Esophagus (tissue), 2 donors: ENCODE results near the gene RPLP2. TPM values are rescaled to one million over a fixed set of nuclear protein-coding genes. Genes with fewer than 3 reads are reported as not detected.

ENCODE experiments used
- H3K27ac ChIP-seq, 2 donors: one replicate each; pipeline ENCODE4 v1.5.1; 2013; ENCODE audit warnings: low read depth in 2 of 2, mild to moderate bottlenecking in 2 of 2, inconsistent platforms in 1 of 2, low read length in 1 of 2, moderate library complexity in 1 of 2
- H3K27me3 ChIP-seq, 2 donors: one replicate each; pipeline ENCODE4 v1.6.1; 2013; ENCODE audit warnings: low read length in 2 of 2, control low read depth in 1 of 2, mild to moderate bottlenecking in 1 of 2; ENCODE audit not compliant: insufficient read depth in 2 of 2, control insufficient read depth in 1 of 2
- H3K36me3 ChIP-seq, 2 donors: one replicate each; pipeline ENCODE4 v1.6.1; 2013; ENCODE audit warnings: low read length in 1 of 2; ENCODE audit not compliant: control insufficient read depth in 2 of 2, insufficient read depth in 2 of 2
- H3K4me1 ChIP-seq, 2 donors: one replicate each; pipeline ENCODE4 v1.6.1; 2013; ENCODE audit warnings: low read length in 1 of 2; ENCODE audit not compliant: control insufficient read depth in 2 of 2, insufficient read depth in 2 of 2
- H3K4me3 ChIP-seq, 2 donors: one replicate each; pipeline ENCODE4 v1.5.1; 2013; ENCODE audit warnings: low read length in 2 of 2, mild to moderate bottlenecking in 2 of 2, low read depth in 1 of 2, moderate library complexity in 1 of 2
- H3K9me3 ChIP-seq, 2 donors: one replicate each; pipeline ENCODE4 v1.6.1; 2013; ENCODE audit warnings: mild to moderate bottlenecking in 2 of 2, low read depth in 1 of 2, low read length in 1 of 2, moderate library complexity in 1 of 2; ENCODE audit not compliant: control insufficient read depth in 2 of 2, insufficient read depth in 1 of 2
- WGBS, 2 donors: extraction: QIAGEN DNeasy Blood & Tissue Kit; methylation state at CpG; one replicate each; pipeline ENCODE4 v1.1.7; 2013; 5-methylcytosine and 5-hydroxymethylcytosine counted together
- polyA plus RNA-seq, 2 donors: library from polyadenylated mRNA; stranded (reverse); fragments of 200-250 nt; gene quantifications; one replicate each; pipeline ENCODE4 v1.2.3, GENCODE V29; 2013
- donor health status: healthy with polysubstance abuse.
- donor health status: Bipolar disorder and iron deficiency.

The RPLP2 gene
- polyA plus RNA-seq, 2 donors, result 1,061 to 1,474 TPM

GRCh38 chr11:796565-797295, 13.0 kb upstream of the RPLP2 start:
- WGBS, 2 donors, result 11 to 14% methylated on average over 18 of the region's 18 CpGs
- Histone ChIP-seq H3K4me1 (peaks cover 6 to 26% of the 10 kb centered on the region in 2 donors), H3K4me3 (peak overlapping the region; percentile 51 to 68), H3K36me3 (peaks cover 0 to 27% of the 10 kb centered on the region in 2 donors), H3K27ac (peak overlapping the region; percentile 87 to 89), H3K27me3 (no peaks in the 10 kb centered on the region), H3K9me3 (no peaks in the 10 kb centered on the region)

GRCh38 chr11:797296-798092, 12.3 kb upstream of the RPLP2 start:
- 0% methylated on average over 56 to 57 of the region's 57 CpGs for WGBS, 2 donors
- H3K27ac ChIP-seq, result peak overlapping the region; percentile 87 to 89
- no peaks in the 10 kb centered on the region for H3K9me3 ChIP-seq
- H3K4me3 ChIP-seq, result peak overlapping the region; percentile 51 to 68
- peaks cover 0 to 32% of the 10 kb centered on the region in 2 donors for H3K36me3 ChIP-seq
- no peaks in the 10 kb centered on the region for H3K27me3 ChIP-seq
- peaks cover 6 to 26% of the 10 kb centered on the region in 2 donors for H3K4me1 ChIP-seq

- 3 to 4% methylated on average over 55 to 69 of the region's 69 CpGs for WGBS, 2 donors
Observed at GRCh38 chr11:798093-798713, 11.6 kb upstream of the RPLP2 start, which contains the start of gene SLC25A22. Gene SLC25A22 (minus strand): TSS chr11:798281. CDS start chr11:795006, 3,275 bp downstream.

GRCh38 chr11:799641-800316, 10.0 kb upstream of the RPLP2 start:
- Histone ChIP-seq H3K27ac (no peak overlapping the region), H3K36me3 (peaks cover 0 to 30% of the 10 kb centered on the region in 2 donors), H3K4me3 (no peak overlapping the region), H3K27me3 (no peaks in the 10 kb centered on the region), H3K9me3 (no peaks in the 10 kb centered on the region), H3K4me1 (peaks cover 10 to 35% of the 10 kb centered on the region in 2 donors)
- 94 to 95% methylated on average over 31 to 32 of the region's 32 CpGs for WGBS, 2 donors

More at GRCh38 chr11:798093-798713, 11.6 kb upstream of the RPLP2 start, which contains the start of gene SLC25A22:
- H3K4me3 ChIP-seq, result peak within 1 kb of the TSS; percentile 51 to 68
- H3K36me3 ChIP-seq, result peaks cover 0 to 34% of the 10 kb centered on the region in 2 donors
- no peaks in the 10 kb centered on the region for H3K27me3 ChIP-seq
- peaks cover 6 to 26% of the 10 kb centered on the region in 2 donors for H3K4me1 ChIP-seq
- no peaks in the 10 kb centered on the region for H3K9me3 ChIP-seq
- peak within 1 kb of the TSS; percentile 87 to 89 for H3K27ac ChIP-seq

- H3K4me1 ChIP-seq, result peaks cover 10 to 30% of the 10 kb centered on the region in 2 donors
- H3K4me3 ChIP-seq, result no peak overlapping the region
- no peak overlapping the region for H3K27ac ChIP-seq
- H3K9me3 ChIP-seq, result no peaks in the 10 kb centered on the region
- peaks cover 0 to 30% of the 10 kb centered on the region in 2 donors for H3K36me3 ChIP-seq
- 94 to 95% methylated on average over 30 of the region's 30 CpGs for WGBS, 2 donors
- no peaks in the 10 kb centered on the region for H3K27me3 ChIP-seq
Observed at GRCh38 chr11:800473-800872, 9.3 kb upstream of the RPLP2 start.

- no peaks in the 10 kb centered on the region for H3K27me3 ChIP-seq
- H3K4me3 ChIP-seq, result no peak overlapping the region
- H3K9me3 ChIP-seq, result no peaks in the 10 kb centered on the region
- peaks cover 9 to 26% of the 10 kb centered on the region in 2 donors for H3K4me1 ChIP-seq
- H3K27ac ChIP-seq, result no peak overlapping the region
- peaks cover 0 to 30% of the 10 kb centered on the region in 2 donors for H3K36me3 ChIP-seq
- WGBS, 2 donors, result 90 to 91% methylated on average over 20 of the region's 20 CpGs
Observed at GRCh38 chr11:801097-801780, 8.5 kb upstream of the RPLP2 start.

- H3K36me3 ChIP-seq, result peaks cover 0 to 30% of the 10 kb centered on the region in 2 donors
- H3K27ac ChIP-seq, result no peak overlapping the region
- no peak overlapping the region for H3K4me3 ChIP-seq
- peaks cover 5 to 18% of the 10 kb centered on the region in 2 donors for H3K4me1 ChIP-seq
- H3K27me3 ChIP-seq, result no peaks in the 10 kb centered on the region
- H3K9me3 ChIP-seq, result no peaks in the 10 kb centered on the region
- 98% methylated on average over 16 to 21 of the region's 21 CpGs for WGBS, 2 donors
Observed at GRCh38 chr11:802018-802617, 7.6 kb upstream of the RPLP2 start.

- Histone ChIP-seq H3K4me1 (peaks cover 5 to 17% of the 10 kb centered on the region in 2 donors), H3K27me3 (no peaks in the 10 kb centered on the region)
- WGBS, 2 donors, result 90 to 91% methylated on average over 28 of the region's 28 CpGs
Observed at GRCh38 chr11:802693-803466, 6.9 kb upstream of the RPLP2 start.

More at GRCh38 chr11:802693-803466, 6.9 kb upstream of the RPLP2 start:
- Histone ChIP-seq H3K4me3 (no peak overlapping the region), H3K9me3 (no peaks in the 10 kb centered on the region), H3K27ac (no peak overlapping the region), H3K36me3 (peaks cover 0 to 30% of the 10 kb centered on the region in 2 donors)
